HepG2 (cell line): ENCODE results near the gene COBLL1. TPM values are rescaled to one million over a fixed set of nuclear protein-coding genes. Genes with fewer than 3 reads are reported as not detected.

Source experiments
- BRCA1 ChIP-seq: sonication (generic); formaldehyde crosslinking; IDR thresholded peaks from 2 replicates; pipeline ENCODE4 v1.4.0; 2020; ENCODE audit warnings: missing genetic modification reagents
- GTF2F1 ChIP-seq: fragments of 150-350 bp; IDR thresholded peaks from 2 replicates; pipeline ENCODE4 v1.6.1; 2014; ENCODE audit warnings: low read length
- HOXA3 ChIP-seq: sonication (generic); formaldehyde crosslinking; IDR thresholded peaks from 2 replicates; pipeline ENCODE4 v1.5.0; 2020; ENCODE audit warnings: missing genetic modification reagents
- MAFG ChIP-seq: sonication (generic); formaldehyde crosslinking; IDR thresholded peaks from 2 replicates; pipeline ENCODE4 v1.5.1; 2020; ENCODE audit warnings: mild to moderate bottlenecking, missing genetic modification reagents
- NONO ChIP-seq, 2 experiments: fragments of 450-650 bp in 1 of 2; sonication (generic) in 1 of 2; formaldehyde crosslinking in 1 of 2; IDR thresholded peaks in 1 of 2; conservative IDR thresholded peaks in 1 of 2; 2 replicates each; pipeline versions ENCODE4 v1.6.1 to v1.8.0; 2017 to 2022; ENCODE audit warnings: mild to moderate bottlenecking in 1 of 2, missing genetic modification reagents in 1 of 2, moderate library complexity in 1 of 2
- TBX3 ChIP-seq: fragments of 450-650 bp; IDR thresholded peaks from 2 replicates; pipeline ENCODE4 v1.6.1; 2017; ENCODE audit warnings: antibody characterized with exemption, mild to moderate bottlenecking, inconsistent platforms, borderline replicate concordance
- ZNF572 ChIP-seq: sonication (generic); formaldehyde crosslinking; IDR thresholded peaks from 2 replicates; pipeline ENCODE4 v1.5.1; 2020; ENCODE audit warnings: mild to moderate bottlenecking, missing genetic modification reagents
- ZZZ3 ChIP-seq: sonication (generic); formaldehyde crosslinking; IDR thresholded peaks from 2 replicates; pipeline ENCODE4 v1.4.0; 2020; ENCODE audit warnings: missing genetic modification reagents, mild to moderate bottlenecking, borderline replicate concordance
- polyA plus RNA-seq, 8 experiments: library from polyadenylated mRNA; depleted of rRNA in 3 of 8; stranded (reverse) in 7 of 8; unstranded in 1 of 8; fragments of >200 nt; fragmentation: Illumina TruSeq in 4 of 8; extraction: Trizol in 4 of 8; gene quantifications; 2 replicates each; pipeline versions ENCODE4 v1.2.1 to v1.2.3, GENCODE V29; 2011 to 2016; ENCODE audit warnings: low read depth in 4 of 8, missing spikeins in 1 of 8, mixed read lengths in 1 of 8; ENCODE audit not compliant: insufficient read depth in 1 of 8
- total RNA-seq, 5 experiments: library from RNA; depleted of rRNA; stranded (reverse); fragments of >200 nt; fragmentation: Illumina TruSeq; extraction: Trizol; gene quantifications; 2 replicates each; pipeline ENCODE4 v1.2.3, GENCODE V29; 2016; ENCODE audit warnings: low read depth in 1 of 5
- TF ChIP-seq, protein P1 (sequence below): sonication (generic); formaldehyde crosslinking; IDR thresholded peaks from 2 replicates; pipeline ENCODE4 v1.9.0; 2021; ENCODE audit warnings: missing genetic modification reagents, mild to moderate bottlenecking, borderline replicate concordance
- TF ChIP-seq, protein P2 (sequence below): sonication (generic); formaldehyde crosslinking; conservative IDR thresholded peaks from 2 replicates; pipeline ENCODE4 v1.4.0; 2020; ENCODE audit warnings: mild to moderate bottlenecking, missing genetic modification reagents, moderate library complexity
- TF ChIP-seq, protein P3 (sequence below): IDR thresholded peaks from 2 replicates; pipeline ENCODE4 v1.4.0; 2020; ENCODE audit warnings: mild to moderate bottlenecking, missing genetic modification reagents
- TF ChIP-seq, protein P4 (sequence below): sonication (generic); formaldehyde crosslinking; IDR thresholded peaks from 2 replicates; pipeline ENCODE4 v1.4.0; 2020; ENCODE audit warnings: missing genetic modification reagents, borderline replicate concordance
- TF ChIP-seq, protein P5 (sequence below): sonication (generic); formaldehyde crosslinking; IDR thresholded peaks from 2 replicates; pipeline ENCODE4 v1.8.0; 2022; ENCODE audit warnings: mild to moderate bottlenecking, missing genetic modification reagents

The COBLL1 gene
- total and polyA plus RNA-seq, 2 of the 13 experiments (the other 11 are each of a cell fraction or from before 2014, with no cell fraction given) = 32.6 to 86.8 TPM

DNA sequence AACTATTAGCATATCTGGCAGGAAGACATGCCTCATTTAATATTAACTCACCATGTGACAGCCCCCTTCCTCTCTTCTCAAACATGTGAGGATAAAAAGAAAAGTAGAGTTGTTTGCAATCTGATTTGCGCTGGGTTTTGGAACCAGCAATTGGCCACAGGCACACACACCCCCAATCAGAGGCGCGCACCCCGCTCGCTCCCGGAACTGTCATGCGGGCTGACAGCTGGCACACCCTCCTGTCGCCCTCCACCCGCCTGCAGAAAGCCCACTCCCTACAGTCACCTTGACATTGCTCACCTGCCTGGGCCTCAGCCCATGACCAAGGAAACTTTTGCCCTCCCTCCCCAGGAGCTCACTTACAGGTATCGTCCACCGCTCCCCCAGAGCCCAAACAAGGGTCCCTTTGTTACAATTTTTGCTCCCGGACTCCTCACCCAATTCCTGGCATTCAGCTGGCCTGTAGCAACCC, 1.1 kb downstream of the COBLL1 start (continued):
- TF ChIP-seq GTF2F1 (no peak), HOXA3 (CRISPR knock-in tag) (peak; percentile 64; the same call in 1 of the 2 replicates), BRCA1 (CRISPR knock-in tag) (0 out of 2 replicates have a peak, but pooled peaks have one; percentile 21), MAFG (CRISPR knock-in tag) (no peak), TBX3 (peak; percentile 5; the same call in 1 of the 2 replicates), ZNF572 (CRISPR knock-in tag) (0 out of 2 replicates have a peak, but pooled peaks have one; percentile 27), NONO (IDR thresholded peaks at IDR 0.05) (no peak), NONO (CRISPR knock-in tag; conservative IDR thresholded peaks at IDR 0.05) (peak; percentile 57; the same call in 1 of the 2 replicates), ZZZ3 (CRISPR knock-in tag) (no peak)
- TF ChIP-seq, protein P1, sequence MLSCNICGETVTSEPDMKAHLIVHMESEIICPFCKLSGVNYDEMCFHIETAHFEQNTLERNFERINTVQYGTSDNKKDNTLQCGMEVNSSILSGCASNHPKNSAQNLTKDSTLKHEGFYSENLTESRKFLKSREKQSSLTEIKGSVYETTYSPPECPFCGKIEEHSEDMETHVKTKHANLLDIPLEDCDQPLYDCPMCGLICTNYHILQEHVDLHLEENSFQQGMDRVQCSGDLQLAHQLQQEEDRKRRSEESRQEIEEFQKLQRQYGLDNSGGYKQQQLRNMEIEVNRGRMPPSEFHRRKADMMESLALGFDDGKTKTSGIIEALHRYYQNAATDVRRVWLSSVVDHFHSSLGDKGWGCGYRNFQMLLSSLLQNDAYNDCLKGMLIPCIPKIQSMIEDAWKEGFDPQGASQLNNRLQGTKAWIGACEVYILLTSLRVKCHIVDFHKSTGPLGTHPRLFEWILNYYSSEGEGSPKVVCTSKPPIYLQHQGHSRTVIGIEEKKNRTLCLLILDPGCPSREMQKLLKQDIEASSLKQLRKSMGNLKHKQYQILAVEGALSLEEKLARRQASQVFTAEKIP (CRISPR knock-in tag) = no peak
- TF ChIP-seq, protein P2, sequence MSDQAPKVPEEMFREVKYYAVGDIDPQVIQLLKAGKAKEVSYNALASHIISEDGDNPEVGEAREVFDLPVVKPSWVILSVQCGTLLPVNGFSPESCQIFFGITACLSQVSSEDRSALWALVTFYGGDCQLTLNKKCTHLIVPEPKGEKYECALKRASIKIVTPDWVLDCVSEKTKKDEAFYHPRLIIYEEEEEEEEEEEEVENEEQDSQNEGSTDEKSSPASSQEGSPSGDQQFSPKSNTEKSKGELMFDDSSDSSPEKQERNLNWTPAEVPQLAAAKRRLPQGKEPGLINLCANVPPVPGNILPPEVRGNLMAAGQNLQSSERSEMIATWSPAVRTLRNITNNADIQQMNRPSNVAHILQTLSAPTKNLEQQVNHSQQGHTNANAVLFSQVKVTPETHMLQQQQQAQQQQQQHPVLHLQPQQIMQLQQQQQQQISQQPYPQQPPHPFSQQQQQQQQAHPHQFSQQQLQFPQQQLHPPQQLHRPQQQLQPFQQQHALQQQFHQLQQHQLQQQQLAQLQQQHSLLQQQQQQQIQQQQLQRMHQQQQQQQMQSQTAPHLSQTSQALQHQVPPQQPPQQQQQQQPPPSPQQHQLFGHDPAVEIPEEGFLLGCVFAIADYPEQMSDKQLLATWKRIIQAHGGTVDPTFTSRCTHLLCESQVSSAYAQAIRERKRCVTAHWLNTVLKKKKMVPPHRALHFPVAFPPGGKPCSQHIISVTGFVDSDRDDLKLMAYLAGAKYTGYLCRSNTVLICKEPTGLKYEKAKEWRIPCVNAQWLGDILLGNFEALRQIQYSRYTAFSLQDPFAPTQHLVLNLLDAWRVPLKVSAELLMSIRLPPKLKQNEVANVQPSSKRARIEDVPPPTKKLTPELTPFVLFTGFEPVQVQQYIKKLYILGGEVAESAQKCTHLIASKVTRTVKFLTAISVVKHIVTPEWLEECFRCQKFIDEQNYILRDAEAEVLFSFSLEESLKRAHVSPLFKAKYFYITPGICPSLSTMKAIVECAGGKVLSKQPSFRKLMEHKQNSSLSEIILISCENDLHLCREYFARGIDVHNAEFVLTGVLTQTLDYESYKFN (CRISPR knock-in tag) = peak; percentile 78
- TF ChIP-seq, protein P3, sequence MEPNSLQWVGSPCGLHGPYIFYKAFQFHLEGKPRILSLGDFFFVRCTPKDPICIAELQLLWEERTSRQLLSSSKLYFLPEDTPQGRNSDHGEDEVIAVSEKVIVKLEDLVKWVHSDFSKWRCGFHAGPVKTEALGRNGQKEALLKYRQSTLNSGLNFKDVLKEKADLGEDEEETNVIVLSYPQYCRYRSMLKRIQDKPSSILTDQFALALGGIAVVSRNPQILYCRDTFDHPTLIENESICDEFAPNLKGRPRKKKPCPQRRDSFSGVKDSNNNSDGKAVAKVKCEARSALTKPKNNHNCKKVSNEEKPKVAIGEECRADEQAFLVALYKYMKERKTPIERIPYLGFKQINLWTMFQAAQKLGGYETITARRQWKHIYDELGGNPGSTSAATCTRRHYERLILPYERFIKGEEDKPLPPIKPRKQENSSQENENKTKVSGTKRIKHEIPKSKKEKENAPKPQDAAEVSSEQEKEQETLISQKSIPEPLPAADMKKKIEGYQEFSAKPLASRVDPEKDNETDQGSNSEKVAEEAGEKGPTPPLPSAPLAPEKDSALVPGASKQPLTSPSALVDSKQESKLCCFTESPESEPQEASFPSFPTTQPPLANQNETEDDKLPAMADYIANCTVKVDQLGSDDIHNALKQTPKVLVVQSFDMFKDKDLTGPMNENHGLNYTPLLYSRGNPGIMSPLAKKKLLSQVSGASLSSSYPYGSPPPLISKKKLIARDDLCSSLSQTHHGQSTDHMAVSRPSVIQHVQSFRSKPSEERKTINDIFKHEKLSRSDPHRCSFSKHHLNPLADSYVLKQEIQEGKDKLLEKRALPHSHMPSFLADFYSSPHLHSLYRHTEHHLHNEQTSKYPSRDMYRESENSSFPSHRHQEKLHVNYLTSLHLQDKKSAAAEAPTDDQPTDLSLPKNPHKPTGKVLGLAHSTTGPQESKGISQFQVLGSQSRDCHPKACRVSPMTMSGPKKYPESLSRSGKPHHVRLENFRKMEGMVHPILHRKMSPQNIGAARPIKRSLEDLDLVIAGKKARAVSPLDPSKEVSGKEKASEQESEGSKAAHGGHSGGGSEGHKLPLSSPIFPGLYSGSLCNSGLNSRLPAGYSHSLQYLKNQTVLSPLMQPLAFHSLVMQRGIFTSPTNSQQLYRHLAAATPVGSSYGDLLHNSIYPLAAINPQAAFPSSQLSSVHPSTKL (CRISPR knock-in tag) = peak; percentile 80
- TF ChIP-seq, protein P4, sequence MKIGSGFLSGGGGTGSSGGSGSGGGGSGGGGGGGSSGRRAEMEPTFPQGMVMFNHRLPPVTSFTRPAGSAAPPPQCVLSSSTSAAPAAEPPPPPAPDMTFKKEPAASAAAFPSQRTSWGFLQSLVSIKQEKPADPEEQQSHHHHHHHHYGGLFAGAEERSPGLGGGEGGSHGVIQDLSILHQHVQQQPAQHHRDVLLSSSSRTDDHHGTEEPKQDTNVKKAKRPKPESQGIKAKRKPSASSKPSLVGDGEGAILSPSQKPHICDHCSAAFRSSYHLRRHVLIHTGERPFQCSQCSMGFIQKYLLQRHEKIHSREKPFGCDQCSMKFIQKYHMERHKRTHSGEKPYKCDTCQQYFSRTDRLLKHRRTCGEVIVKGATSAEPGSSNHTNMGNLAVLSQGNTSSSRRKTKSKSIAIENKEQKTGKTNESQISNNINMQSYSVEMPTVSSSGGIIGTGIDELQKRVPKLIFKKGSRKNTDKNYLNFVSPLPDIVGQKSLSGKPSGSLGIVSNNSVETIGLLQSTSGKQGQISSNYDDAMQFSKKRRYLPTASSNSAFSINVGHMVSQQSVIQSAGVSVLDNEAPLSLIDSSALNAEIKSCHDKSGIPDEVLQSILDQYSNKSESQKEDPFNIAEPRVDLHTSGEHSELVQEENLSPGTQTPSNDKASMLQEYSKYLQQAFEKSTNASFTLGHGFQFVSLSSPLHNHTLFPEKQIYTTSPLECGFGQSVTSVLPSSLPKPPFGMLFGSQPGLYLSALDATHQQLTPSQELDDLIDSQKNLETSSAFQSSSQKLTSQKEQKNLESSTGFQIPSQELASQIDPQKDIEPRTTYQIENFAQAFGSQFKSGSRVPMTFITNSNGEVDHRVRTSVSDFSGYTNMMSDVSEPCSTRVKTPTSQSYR (CRISPR knock-in tag) = no peak; the same call in 1 of the 2 replicates
- TF ChIP-seq, protein P5, sequence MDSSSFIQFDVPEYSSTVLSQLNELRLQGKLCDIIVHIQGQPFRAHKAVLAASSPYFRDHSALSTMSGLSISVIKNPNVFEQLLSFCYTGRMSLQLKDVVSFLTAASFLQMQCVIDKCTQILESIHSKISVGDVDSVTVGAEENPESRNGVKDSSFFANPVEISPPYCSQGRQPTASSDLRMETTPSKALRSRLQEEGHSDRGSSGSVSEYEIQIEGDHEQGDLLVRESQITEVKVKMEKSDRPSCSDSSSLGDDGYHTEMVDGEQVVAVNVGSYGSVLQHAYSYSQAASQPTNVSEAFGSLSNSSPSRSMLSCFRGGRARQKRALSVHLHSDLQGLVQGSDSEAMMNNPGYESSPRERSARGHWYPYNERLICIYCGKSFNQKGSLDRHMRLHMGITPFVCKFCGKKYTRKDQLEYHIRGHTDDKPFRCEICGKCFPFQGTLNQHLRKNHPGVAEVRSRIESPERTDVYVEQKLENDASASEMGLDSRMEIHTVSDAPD = peak; percentile 27; the same call in 1 of the 2 replicates
